HepG2 (cell line): Measurements from ENCODE around the gene SNED1. TPM values are rescaled to one million over a fixed set of nuclear protein-coding genes. Genes with fewer than 3 reads are reported as not detected.

Experiments
- ADNP ChIP-seq: sonication (generic); formaldehyde crosslinking; IDR thresholded peaks from 2 replicates; pipeline ENCODE4 v1.4.0; 2020; ENCODE audit warnings: missing genetic modification reagents
- BCL6 ChIP-seq: IDR thresholded peaks from 2 replicates; pipeline ENCODE4 v1.6.1; 2016; ENCODE audit warnings: missing genetic modification reagents, missing compliant biosample characterization
- BHLHE40 ChIP-seq: IDR thresholded peaks from 2 replicates; pipeline ENCODE4 v1.6.1; 2011; ENCODE audit warnings: low read length, improper control_type of control experiment
- DMAP1 ChIP-seq: IDR thresholded peaks from 2 replicates; pipeline ENCODE4 v1.6.1; 2016
- ESRRA ChIP-seq: sonication (generic); formaldehyde crosslinking; IDR thresholded peaks from 2 replicates; pipeline ENCODE4 v1.5.1; 2020; ENCODE audit warnings: mild to moderate bottlenecking, low read depth, missing genetic modification reagents
- FOSL2 ChIP-seq: sonication (generic); formaldehyde crosslinking; IDR thresholded peaks from 2 replicates; pipeline ENCODE4 v1.4.0; 2020; ENCODE audit warnings: missing genetic modification reagents
- HMG20B ChIP-seq: conservative IDR thresholded peaks from 2 replicates; pipeline ENCODE4 v1.6.1; 2016; ENCODE audit warnings: missing genetic modification reagents, missing compliant biosample characterization
- JARID2 ChIP-seq: sonication (generic); formaldehyde crosslinking; IDR thresholded peaks from 2 replicates; pipeline ENCODE4 v1.8.1; 2023; ENCODE audit warnings: missing genetic modification reagents, inconsistent platforms; ENCODE audit not compliant: insufficient replicate concordance
- JUND ChIP-seq: sonication (generic); formaldehyde crosslinking; IDR thresholded peaks from 2 replicates; pipeline ENCODE4 v1.8.0; 2022; ENCODE audit warnings: mild to moderate bottlenecking, missing genetic modification reagents
- KLF15 ChIP-seq: sonication (generic); formaldehyde crosslinking; IDR thresholded peaks from 2 replicates; pipeline ENCODE4 v1.8.1; 2023; ENCODE audit warnings: borderline replicate concordance, mild to moderate bottlenecking, inconsistent platforms, missing genetic modification reagents, mixed read lengths
- MYC ChIP-seq: sonication (generic); formaldehyde crosslinking; IDR thresholded peaks from 2 replicates; pipeline ENCODE4 v1.9.0; 2021; ENCODE audit warnings: missing genetic modification reagents, borderline replicate concordance
- PHF5A ChIP-seq: IDR thresholded peaks from one replicate; pipeline ENCODE4 v1.6.1; 2018; ENCODE audit warnings: low read depth, missing genetic modification reagents; ENCODE audit not compliant: unreplicated experiment
- SP1 ChIP-seq, 2 experiments: fragments of 450-650 bp in 1 of 2; sonication (generic) in 1 of 2; formaldehyde crosslinking in 1 of 2; IDR thresholded peaks; 2 replicates each; pipeline versions ENCODE4 v1.4.0 to v1.6.1; 2016 to 2020; ENCODE audit warnings: missing genetic modification reagents in 1 of 2
- SYNCRIP ChIP-seq: fragments of 200-400 bp; formaldehyde crosslinking; IDR thresholded peaks from 2 replicates; pipeline ENCODE4 v1.6.1; 2018; ENCODE audit warnings: mild to moderate bottlenecking, low read depth, low read length; ENCODE audit not compliant: insufficient read depth
- TBX2 ChIP-seq: sonication (generic); formaldehyde crosslinking; IDR thresholded peaks from 2 replicates; pipeline ENCODE4 v1.5.0; 2020; ENCODE audit warnings: missing genetic modification reagents, mild to moderate bottlenecking, borderline replicate concordance
- YEATS4 ChIP-seq: sonication (generic); formaldehyde crosslinking; IDR thresholded peaks from 2 replicates; pipeline ENCODE4 v1.4.0; 2020; ENCODE audit warnings: missing genetic modification reagents, borderline replicate concordance
- ZFP41 ChIP-seq: sonication (generic); formaldehyde crosslinking; IDR thresholded peaks from 2 replicates; pipeline ENCODE4 v1.4.0; 2020; ENCODE audit warnings: mild to moderate bottlenecking, missing genetic modification reagents, borderline replicate concordance
- ZNF263 ChIP-seq: sonication (generic); formaldehyde crosslinking; IDR thresholded peaks from 2 replicates; pipeline ENCODE4 v1.4.0; 2020; ENCODE audit warnings: missing genetic modification reagents
- ZNF296 ChIP-seq: sonication (generic); formaldehyde crosslinking; conservative IDR thresholded peaks from 2 replicates; pipeline ENCODE4 v1.5.0; 2020; ENCODE audit warnings: mild to moderate bottlenecking, missing genetic modification reagents
- ZNF430 ChIP-seq: sonication (generic); formaldehyde crosslinking; IDR thresholded peaks from 2 replicates; pipeline ENCODE4 v1.9.0; 2021; ENCODE audit warnings: mild to moderate bottlenecking, missing genetic modification reagents
- ZNF766 ChIP-seq: sonication (generic); formaldehyde crosslinking; IDR thresholded peaks from 2 replicates; pipeline ENCODE4 v1.5.0; 2020; ENCODE audit warnings: missing genetic modification reagents, borderline replicate concordance
- ZNF768 ChIP-seq: sonication (generic); formaldehyde crosslinking; IDR thresholded peaks from 2 replicates; pipeline ENCODE4 v1.4.0; 2020; ENCODE audit warnings: missing genetic modification reagents
- polyA plus RNA-seq, 8 experiments: library from polyadenylated mRNA; depleted of rRNA in 3 of 8; stranded (reverse) in 7 of 8; unstranded in 1 of 8; fragments of >200 nt; fragmentation: Illumina TruSeq in 4 of 8; extraction: Trizol in 4 of 8; gene quantifications; 2 replicates each; pipeline versions ENCODE4 v1.2.1 to v1.2.3, GENCODE V29; 2011 to 2016; ENCODE audit warnings: low read depth in 4 of 8, missing spikeins in 1 of 8, mixed read lengths in 1 of 8; ENCODE audit not compliant: insufficient read depth in 1 of 8
- total RNA-seq, 5 experiments: library from RNA; depleted of rRNA; stranded (reverse); fragments of >200 nt; fragmentation: Illumina TruSeq; extraction: Trizol; gene quantifications; 2 replicates each; pipeline ENCODE4 v1.2.3, GENCODE V29; 2016; ENCODE audit warnings: low read depth in 1 of 5
- TF ChIP-seq, protein P1 (sequence below): IDR thresholded peaks from 2 replicates; pipeline ENCODE4 v1.6.1; 2016; ENCODE audit warnings: missing genetic modification reagents, missing compliant biosample characterization
- TF ChIP-seq, protein P2 (sequence below): sonication (generic); formaldehyde crosslinking; IDR thresholded peaks from 2 replicates; pipeline ENCODE4 v1.4.0; 2020; ENCODE audit warnings: mild to moderate bottlenecking, missing genetic modification reagents
- TF ChIP-seq, protein P3 (sequence below): sonication (generic); formaldehyde crosslinking; IDR thresholded peaks from 2 replicates; pipeline ENCODE4 v1.8.1; 2023; ENCODE audit warnings: missing genetic modification reagents, mild to moderate bottlenecking, borderline replicate concordance
- TF ChIP-seq, protein P4 (sequence below): sonication (generic); formaldehyde crosslinking; IDR thresholded peaks from 2 replicates; pipeline ENCODE4 v1.8.1; 2023; ENCODE audit warnings: mild to moderate bottlenecking, moderate library complexity, missing genetic modification reagents
- TF ChIP-seq, protein P5 (sequence below): sonication (generic); formaldehyde crosslinking; IDR thresholded peaks from 2 replicates; pipeline ENCODE4 v1.4.0; 2020; ENCODE audit warnings: missing genetic modification reagents

SNED1 gene
- total and polyA plus RNA-seq, 2 of the 13 experiments (the other 11 are each of a cell fraction or from before 2014, with no cell fraction given), result 0.15 to 0.65 TPM

DNA sequence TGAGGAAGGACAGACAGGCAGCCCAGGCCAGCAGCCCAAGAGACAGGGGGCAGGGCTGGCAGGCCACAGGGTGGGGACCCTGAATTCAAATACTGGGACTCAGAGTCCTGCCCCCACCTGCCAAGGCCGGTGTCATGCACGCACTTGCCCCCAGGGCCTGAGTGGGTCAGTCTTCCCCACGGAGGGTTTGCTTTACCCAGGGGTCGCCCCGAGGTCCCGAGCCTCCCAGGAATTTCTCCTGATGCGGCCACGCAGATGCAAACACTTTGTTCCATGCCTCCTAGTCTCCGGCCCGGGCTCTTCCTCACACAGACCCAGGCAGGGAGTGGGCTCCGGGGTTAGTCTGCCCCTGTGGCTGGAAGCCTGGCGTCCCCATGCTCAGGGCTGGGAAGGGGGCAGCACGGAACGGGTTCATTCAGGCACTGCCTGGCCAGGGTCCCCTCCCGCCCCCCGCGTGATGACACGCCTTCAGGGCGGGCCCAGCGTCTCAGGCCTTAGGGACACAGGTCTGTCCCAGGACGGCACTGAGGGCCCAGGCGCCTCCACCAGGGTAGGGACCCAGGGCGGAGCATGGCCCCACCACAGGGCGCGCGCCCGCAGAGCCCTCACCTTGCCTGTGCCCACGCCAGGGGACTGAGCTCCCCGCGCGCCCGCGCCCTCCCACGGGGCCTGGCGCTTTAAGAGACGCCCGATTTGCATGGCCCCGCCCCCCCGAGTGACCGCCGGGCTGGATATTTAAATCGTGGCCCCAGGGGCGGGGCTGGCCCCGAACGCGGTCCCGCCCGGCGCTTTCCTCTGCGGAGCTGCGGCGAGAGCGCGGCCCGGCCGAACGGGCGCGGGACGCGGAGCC, at the start of gene SNED1 (continued):
- TF ChIP-seq FOSL2 (0 out of 2 replicates have a peak, but pooled peaks have one; percentile 11), HMG20B (CRISPR knock-in tag) (no peak), BCL6 (peak; percentile 24; the same call in 1 of the 2 replicates), ADNP (CRISPR knock-in tag) (no peak), TBX2 (CRISPR knock-in tag) (no peak), DMAP1 (peak; percentile 68), ZNF766 (CRISPR knock-in tag) (0 out of 2 replicates have a peak, but pooled peaks have one; percentile 22), PHF5A (CRISPR knock-in tag) (no peak), KLF15 (CRISPR knock-in tag) (no peak), JARID2 (CRISPR knock-in tag) (no peak), ZNF296 (no peak), ZFP41 (CRISPR knock-in tag) (peak; percentile 59; the same call in 1 of the 2 replicates), JUND (CRISPR knock-in tag) (no peak), YEATS4 (no peak), ESRRA (CRISPR knock-in tag) (no peak), BHLHE40 (no peak), ZNF263 (CRISPR knock-in tag) (no peak), ZNF768 (CRISPR knock-in tag) (peak; percentile 23; the same call in 1 of the 2 replicates), MYC (peak; percentile 40; the same call in 1 of the 2 replicates), SYNCRIP (no peak), ZNF430 (CRISPR knock-in tag) (no peak), SP1 (IDR thresholded peaks at IDR 0.05) (no peak), SP1 (CRISPR knock-in tag; IDR thresholded peaks at IDR 0.05) (peak; percentile 59; the same call in 1 of the 2 replicates)
- TF ChIP-seq, protein P1, sequence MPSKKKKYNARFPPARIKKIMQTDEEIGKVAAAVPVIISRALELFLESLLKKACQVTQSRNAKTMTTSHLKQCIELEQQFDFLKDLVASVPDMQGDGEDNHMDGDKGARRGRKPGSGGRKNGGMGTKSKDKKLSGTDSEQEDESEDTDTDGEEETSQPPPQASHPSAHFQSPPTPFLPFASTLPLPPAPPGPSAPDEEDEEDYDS, result peak; percentile 67
- TF ChIP-seq, protein P2, sequence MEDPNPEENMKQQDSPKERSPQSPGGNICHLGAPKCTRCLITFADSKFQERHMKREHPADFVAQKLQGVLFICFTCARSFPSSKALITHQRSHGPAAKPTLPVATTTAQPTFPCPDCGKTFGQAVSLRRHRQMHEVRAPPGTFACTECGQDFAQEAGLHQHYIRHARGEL (CRISPR knock-in tag), result 0 out of 2 replicates have a peak, but pooled peaks have one; percentile 42
- TF ChIP-seq, protein P3, sequence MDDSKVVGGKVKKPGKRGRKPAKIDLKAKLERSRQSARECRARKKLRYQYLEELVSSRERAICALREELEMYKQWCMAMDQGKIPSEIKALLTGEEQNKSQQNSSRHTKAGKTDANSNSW, result no peak
- TF ChIP-seq, protein P4, sequence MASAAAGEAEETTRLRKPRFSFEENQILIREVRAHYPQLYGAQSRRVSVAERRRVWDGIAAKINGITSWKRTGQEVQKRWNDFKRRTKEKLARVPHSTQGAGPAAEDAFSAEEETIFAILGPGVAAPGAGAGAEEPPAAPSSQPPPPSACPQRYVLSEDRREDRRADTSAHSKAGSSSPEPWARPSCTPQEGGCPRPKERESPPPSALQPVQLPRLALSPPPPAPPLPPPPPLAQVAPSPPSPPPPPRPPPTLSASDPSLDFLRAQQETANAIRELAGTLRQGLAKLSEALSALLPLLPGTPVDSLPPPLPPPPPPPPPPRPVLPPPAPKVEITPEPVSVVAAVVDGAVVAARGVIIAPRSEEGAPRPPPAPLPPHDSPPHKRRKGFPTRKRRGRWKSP, result 0 out of 2 replicates have a peak, but pooled peaks have one; percentile 35
- TF ChIP-seq, protein P5, sequence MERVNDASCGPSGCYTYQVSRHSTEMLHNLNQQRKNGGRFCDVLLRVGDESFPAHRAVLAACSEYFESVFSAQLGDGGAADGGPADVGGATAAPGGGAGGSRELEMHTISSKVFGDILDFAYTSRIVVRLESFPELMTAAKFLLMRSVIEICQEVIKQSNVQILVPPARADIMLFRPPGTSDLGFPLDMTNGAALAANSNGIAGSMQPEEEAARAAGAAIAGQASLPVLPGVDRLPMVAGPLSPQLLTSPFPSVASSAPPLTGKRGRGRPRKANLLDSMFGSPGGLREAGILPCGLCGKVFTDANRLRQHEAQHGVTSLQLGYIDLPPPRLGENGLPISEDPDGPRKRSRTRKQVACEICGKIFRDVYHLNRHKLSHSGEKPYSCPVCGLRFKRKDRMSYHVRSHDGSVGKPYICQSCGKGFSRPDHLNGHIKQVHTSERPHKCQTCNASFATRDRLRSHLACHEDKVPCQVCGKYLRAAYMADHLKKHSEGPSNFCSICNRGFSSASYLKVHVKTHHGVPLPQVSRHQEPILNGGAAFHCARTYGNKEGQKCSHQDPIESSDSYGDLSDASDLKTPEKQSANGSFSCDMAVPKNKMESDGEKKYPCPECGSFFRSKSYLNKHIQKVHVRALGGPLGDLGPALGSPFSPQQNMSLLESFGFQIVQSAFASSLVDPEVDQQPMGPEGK (CRISPR knock-in tag), result peak; percentile 38
